IMR-90 (cell line): ENCODE results near the gene NOC2L. TPM values are rescaled to one million over a fixed set of nuclear protein-coding genes. Genes with fewer than 3 reads are reported as not detected.
A peak's percentile ranks its signal among the peaks of the same experiment; 100 is the strongest.

ENCODE experiments used
- ATAC-seq: fragments of 200-7000 bp; cut with Tn5 transposase; 2 replicates; pipeline ENCODE4 v1.9.1; 2020; ENCODE audit warnings: low read depth, mild to moderate bottlenecking, moderate library complexity
- BruUV-seq: library from RNA; stranded (reverse); fragments of 400-500 nt; replicated peaks from 2 replicates; lab custom pipeline; 2021; lab: Mats Ljungman, UMichigan
- CTCF ChIA-PET: fragments of 300-600 bp; formaldehyde crosslinking; extraction: SDS; loops from one replicate; lab custom pipeline; 2021; ENCODE audit warnings: antibody characterized with exemption; lab: Yijun Ruan, JAX
- POLR2A ChIA-PET: fragments of 300-600 bp; sonication (Branson Sonifier 250); formaldehyde crosslinking; loops from one replicate; lab custom pipeline; 2022; ENCODE audit warnings: antibody characterized with exemption; ENCODE audit not compliant: unreplicated experiment; lab: Charles Lee
- DNase-seq: peaks from one replicate; pipeline ENCODE4 v3.0.0; 2013
- H2AFZ ChIP-seq: replicated peaks from 2 replicates; pipeline ENCODE3; 2013; ENCODE audit warnings: low read length, mild to moderate bottlenecking; ENCODE audit not compliant: poor library complexity
- H2AK5ac ChIP-seq: 2 replicates; pipeline ENCODE4 v1.6.1; 2013; ENCODE audit warnings: low read depth, low read length, inconsistent platforms
- H2AK9ac ChIP-seq: replicated peaks from 2 replicates; pipeline ENCODE3; 2013; ENCODE audit warnings: mild to moderate bottlenecking, low read depth, low read length, moderate library complexity; ENCODE audit not compliant: poor library complexity
- H2BK120ac ChIP-seq: 2 replicates; pipeline ENCODE4 v1.6.1; 2013; ENCODE audit warnings: low read depth, low read length, inconsistent platforms
- H2BK15ac ChIP-seq: 3 replicates; pipeline ENCODE4 v1.6.1; 2013; ENCODE audit warnings: low read depth, low read length, inconsistent platforms
- H2BK20ac ChIP-seq: 2 replicates; pipeline ENCODE4 v1.6.1; 2013; ENCODE audit warnings: low read depth, mild to moderate bottlenecking, inconsistent platforms, low read length, moderate library complexity
- H2BK5ac ChIP-seq: 2 replicates; pipeline ENCODE4 v1.6.1; 2013; ENCODE audit warnings: mild to moderate bottlenecking, low read depth, low read length, inconsistent platforms; ENCODE audit not compliant: poor library complexity, severe bottlenecking
- H3K14ac ChIP-seq: replicated peaks from 2 replicates; pipeline ENCODE4 v1.6.1; 2013; ENCODE audit warnings: low read depth, low read length, inconsistent platforms
- H3K18ac ChIP-seq: 2 replicates; pipeline ENCODE4 v1.6.1; 2013; ENCODE audit warnings: low read depth, low read length, control low read depth
- H3K23ac ChIP-seq: 2 replicates; pipeline ENCODE4 v1.6.1; 2013; ENCODE audit warnings: low read depth, low read length, inconsistent platforms
- H3K27ac ChIP-seq: 2 replicates; pipeline ENCODE4 v1.5.1; 2013; ENCODE audit warnings: mild to moderate bottlenecking, control low read depth, low read length; ENCODE audit not compliant: insufficient read depth
- H3K27me3 ChIP-seq: 2 replicates; pipeline ENCODE4 v1.6.1; 2013; ENCODE audit warnings: low read length; ENCODE audit not compliant: control insufficient read depth, insufficient read depth
- H3K36me3 ChIP-seq: 2 replicates; pipeline ENCODE4 v1.6.1; 2013; ENCODE audit warnings: low read length, mixed read lengths; ENCODE audit not compliant: control insufficient read depth, insufficient read depth
- H3K4ac ChIP-seq: 2 replicates; pipeline ENCODE4 v1.6.1; 2013; ENCODE audit warnings: low read depth, low read length, inconsistent platforms
- H3K4me1 ChIP-seq: 2 replicates; pipeline ENCODE4 v1.6.1; 2013; ENCODE audit warnings: low read length, mixed read lengths; ENCODE audit not compliant: control insufficient read depth, insufficient read depth
- H3K4me2 ChIP-seq: 2 replicates; pipeline ENCODE4 v1.6.1; 2013; ENCODE audit warnings: low read depth, mild to moderate bottlenecking, control low read depth, low read length, moderate library complexity
- H3K4me3 ChIP-seq: 2 replicates; pipeline ENCODE4 v1.5.1; 2013; ENCODE audit warnings: low read depth, mild to moderate bottlenecking, control low read depth, low read length, moderate library complexity; ENCODE audit not compliant: insufficient read depth
- H3K56ac ChIP-seq: 2 replicates; pipeline ENCODE4 v1.6.1; 2013; ENCODE audit warnings: low read length, inconsistent platforms; ENCODE audit not compliant: insufficient read depth; ENCODE audit errors: extremely low read depth
- H3K79me1 ChIP-seq, 2 experiments: 2 replicates each; pipeline ENCODE4 v1.6.1; 2013; ENCODE audit warnings: low read length in 2 of 2, inconsistent platforms in 1 of 2, low read depth in 1 of 2
- H3K9ac ChIP-seq: 2 replicates; pipeline ENCODE4 v1.6.1; 2013; ENCODE audit warnings: low read depth, low read length, control low read depth
- H3K9me1 ChIP-seq: 2 replicates; pipeline ENCODE4 v1.6.1; 2013; ENCODE audit warnings: low read length, inconsistent platforms; ENCODE audit not compliant: insufficient read depth
- H3K9me3 ChIP-seq: 2 replicates; pipeline ENCODE4 v1.6.1; 2013; ENCODE audit warnings: low read length; ENCODE audit not compliant: control insufficient read depth, insufficient read depth
- H4K20me1 ChIP-seq: 2 replicates; pipeline ENCODE4 v1.6.1; 2013; ENCODE audit warnings: low read length, inconsistent platforms; ENCODE audit not compliant: insufficient read depth
- H4K5ac ChIP-seq: 2 replicates; pipeline ENCODE4 v1.6.1; 2013; ENCODE audit warnings: mild to moderate bottlenecking, low read depth, low read length, control low read depth
- H4K8ac ChIP-seq, 2 experiments: 2 replicates each; pipeline ENCODE4 v1.6.1; 2013; ENCODE audit warnings: low read depth in 2 of 2, low read length in 2 of 2, control low read depth in 1 of 2, inconsistent platforms in 1 of 2
- H4K91ac ChIP-seq: 2 replicates; pipeline ENCODE4 v1.6.1; 2013; ENCODE audit warnings: low read depth, low read length, inconsistent platforms; ENCODE audit not compliant: insufficient read depth
- MAZ ChIP-seq: IDR thresholded peaks from 2 replicates; pipeline ENCODE4 v1.6.1; 2012; ENCODE audit warnings: low read depth, mild to moderate bottlenecking, low read length, improper control_type of control experiment, moderate library complexity, borderline replicate concordance
- RFX5 ChIP-seq: IDR thresholded peaks from 2 replicates; pipeline ENCODE4 v1.8.0; 2012; ENCODE audit warnings: low read depth, mild to moderate bottlenecking, low read length, moderate library complexity
- WGBS, 2 experiments: methylation state at CpG; one replicate each; pipeline versions ENCODE4 v1.1.5 to v1.1.7; 2013; ENCODE audit warnings: missing lambda C conversion rate in 2 of 2; ENCODE audit not compliant: insufficient read length in 1 of 2; ENCODE audit errors: extremely low coverage in 2 of 2; 5-methylcytosine and 5-hydroxymethylcytosine counted together
- dilution Hi-C: fragments of 300-500 bp; cut with HindIII; formaldehyde crosslinking; loops from one replicate; pipeline ENCODE4 v1.14.3; 2018; ENCODE audit warnings: low sequenced_read_pairs; ENCODE audit not compliant: unreplicated experiment
- in situ Hi-C: fragments of 300-500 bp; cut with MboI; formaldehyde crosslinking; loops from 3 replicates; pipeline ENCODE4 v1.14.3; 2019; ENCODE audit warnings: low sequenced_read_pairs, inconsistent platforms, mixed read lengths
- intact Hi-C: fragments of 100-400 bp; cut with micrococcal nuclease; formaldehyde crosslinking; loops from 2 replicates; pipeline ENCODE4 v1.10.0; 2022
- polyA plus RNA-seq, 3 experiments: library from polyadenylated mRNA; depleted of rRNA; stranded (reverse); fragments of >200 nt; gene quantifications; 2 replicates each; pipeline ENCODE4 v1.2.3, GENCODE V29; 2012; ENCODE audit warnings: low replicate concordance in 1 of 3
- total RNA-seq: library from RNA; depleted of rRNA; stranded (reverse); fragments of >200 nt; gene quantifications from 2 replicates; pipeline ENCODE4 v1.2.3, GENCODE V29; 2012

NOC2L gene
- total and polyA plus RNA-seq, 2 of the 4 experiments (the other 2 are of a cell fraction): 74.2 to 106 TPM

- H2AFZ ChIP-seq: peak within 1 kb of the TSS; percentile 89
- ATAC-seq (peak; percentile 85), DNase-seq (peak; percentile 45)
- peaks cover 10% of the 10 kb centered on the region for H3K4me1 ChIP-seq
- H3K9ac ChIP-seq: peak within 1 kb of the TSS; percentile 59
- no peak within 1 kb of the TSS; the same call in 2 of the 3 replicates for H2BK15ac ChIP-seq
- H3K79me1 ChIP-seq: peaks cover 12 to 47% of the 10 kb centered on the region in 2 experiments
- peak within 1 kb of the TSS; percentile 94 for H2AK9ac ChIP-seq
- H4K91ac ChIP-seq: no peak within 1 kb of the TSS; the same call in 1 of the 2 replicates
- peak within 1 kb of the TSS; percentile 74 for H2AK5ac ChIP-seq
- no peak for TF ChIP-seq RFX5
- TF ChIP-seq MAZ: peak; percentile 98
- no peak within 1 kb of the TSS for H3K14ac ChIP-seq
- no peak within 1 kb of the TSS for H2BK20ac ChIP-seq
- H3K9me3 ChIP-seq: no peaks in the 10 kb centered on the region
- H3K18ac ChIP-seq: no peak within 1 kb of the TSS; the same call in 1 of the 2 replicates
- dilution Hi-C loops (no loop called here), intact Hi-C loops (no loop called here), in situ Hi-C loops (no loop called here)
- H3K4me3 ChIP-seq: peak within 1 kb of the TSS; percentile 91
- peaks cover 34% of the 10 kb centered on the region for H3K36me3 ChIP-seq
- H3K4me2 ChIP-seq: peak within 1 kb of the TSS; percentile 68
- peak within 1 kb of the TSS; percentile 40 for H2BK5ac ChIP-seq
- peak within 1 kb of the TSS; percentile 50; the same call in 1 of the 2 replicates for H3K4ac ChIP-seq
- 0 out of 2 replicates have a peak, but pooled peaks cover 8% of the 10 kb centered on the region for H3K9me1 ChIP-seq
- POLR2A ChIA-PET: interaction anchor here (0.6 kb wide), 1 partner anchor 391 kb away, joined by 3 read pairs; no protein-coding TSS in a partner anchor
- H4K20me1 ChIP-seq: peaks cover 15% of the 10 kb centered on the region
- H3K27me3 ChIP-seq: no peaks in the 10 kb centered on the region
- H3K56ac ChIP-seq: no peak within 1 kb of the TSS
- H3K27ac ChIP-seq: peak within 1 kb of the TSS; percentile 71
- no peak within 1 kb of the TSS for H3K23ac ChIP-seq
- 0 out of 2 replicates have a peak within 1 kb of the TSS, but pooled peaks have one; percentile 54 for H2BK120ac ChIP-seq
- CTCF ChIA-PET: no interaction called here
- H4K5ac ChIP-seq: no peak within 1 kb of the TSS; the same call in 1 of the 2 replicates
- WGBS, 2 experiments: 0% methylated on average over 36 of the region's 109 CpGs; no CpG with 5 or more reads in 1 of the 2 experiments
- H4K8ac ChIP-seq: peak within 1 kb of the TSS; percentile 78 to 81; a peak in 2 of 4 replicates
- no TSS peak for BruUV-seq
Observed at GRCh38 chr1:960363-961131, 1.5 kb upstream of the NOC2L start, which contains the start of gene KLHL17. TSS of gene KLHL17 (plus strand) at chr1:960584. CDS start at chr1:960694, 110 bp downstream.
